HG02943 (cell line): ENCODE results near the gene VNN1.
"Not testable (repeated sequence)": the region's sequence is repeated elsewhere in the genome, so short reads cannot be mapped to it uniquely, and the experiment has no call there.

ENCODE experiments used
- ATAC-seq: cut with Tn5 transposase; IDR thresholded peaks from one replicate; pipeline ENCODE4 v1.9.1; 2021; ENCODE audit warnings: mild to moderate bottlenecking, low read depth, moderate library complexity; ENCODE audit not compliant: unreplicated experiment

The VNN1 gene

DNA sequence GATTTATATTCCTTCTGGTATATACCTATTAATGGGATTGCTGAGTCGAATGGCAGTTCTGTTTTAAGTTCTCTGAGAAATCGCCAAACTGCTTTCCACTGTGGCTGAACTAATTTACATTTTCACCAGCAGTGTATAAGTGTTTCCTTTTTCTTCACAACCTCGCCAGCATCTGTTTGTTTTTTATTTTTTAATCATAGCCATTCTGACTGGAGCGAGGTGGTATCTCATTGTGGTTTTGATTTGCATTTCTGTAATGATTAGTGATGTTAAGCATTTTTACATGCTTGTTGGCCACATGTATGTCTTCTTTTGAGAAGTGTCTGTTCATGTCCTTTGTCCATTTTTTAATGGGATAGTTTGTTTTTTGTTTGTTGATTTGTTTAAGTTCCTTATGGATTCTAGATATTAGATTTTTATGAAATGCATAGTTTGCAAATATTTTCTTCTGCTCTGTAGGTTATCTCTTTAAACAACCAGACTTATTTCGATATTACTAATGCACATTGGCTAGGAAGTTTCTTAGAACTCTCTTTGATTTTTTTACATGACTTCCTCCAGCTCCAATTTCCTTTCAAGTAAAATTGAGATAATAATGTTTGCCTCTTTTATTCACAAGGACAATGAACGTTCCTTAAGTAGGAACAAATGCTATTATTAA lies 12.2 kb upstream of the VNN1 start:
- peak; percentile 77 for ATAC-seq

GRCh38 chr6:132725471-132725870 lies 11.6 kb upstream of the VNN1 start:
- peak; percentile 13 for ATAC-seq

GRCh38 chr6:132719736-132720448 lies 6.0 kb upstream of the VNN1 start:
- ATAC-seq, result no peak

- ATAC-seq, result no peak
Observed at GRCh38 chr6:132715881-132716637, 2.2 kb upstream of the VNN1 start.

DNA sequence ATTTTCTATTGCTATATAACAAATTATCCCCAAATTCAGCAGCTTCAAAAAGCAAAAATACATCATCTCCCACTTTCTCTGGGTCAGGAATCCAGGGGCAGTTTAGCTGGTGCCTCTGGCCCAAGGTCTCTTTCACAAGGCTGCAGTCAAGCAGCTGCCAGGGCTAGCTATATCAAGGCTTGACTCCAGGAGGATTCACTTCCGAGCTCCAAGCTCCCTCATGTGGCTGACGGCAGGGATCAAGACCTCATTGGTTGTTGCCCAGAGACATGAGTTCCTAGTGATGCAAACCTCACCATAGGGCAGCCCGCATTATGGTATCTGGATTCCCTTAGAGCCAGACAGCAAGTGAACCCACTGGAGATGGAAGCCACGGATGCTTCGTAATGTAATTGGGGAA lies 1.3 kb upstream of the VNN1 start:
- ATAC-seq, result no peak

DNA sequence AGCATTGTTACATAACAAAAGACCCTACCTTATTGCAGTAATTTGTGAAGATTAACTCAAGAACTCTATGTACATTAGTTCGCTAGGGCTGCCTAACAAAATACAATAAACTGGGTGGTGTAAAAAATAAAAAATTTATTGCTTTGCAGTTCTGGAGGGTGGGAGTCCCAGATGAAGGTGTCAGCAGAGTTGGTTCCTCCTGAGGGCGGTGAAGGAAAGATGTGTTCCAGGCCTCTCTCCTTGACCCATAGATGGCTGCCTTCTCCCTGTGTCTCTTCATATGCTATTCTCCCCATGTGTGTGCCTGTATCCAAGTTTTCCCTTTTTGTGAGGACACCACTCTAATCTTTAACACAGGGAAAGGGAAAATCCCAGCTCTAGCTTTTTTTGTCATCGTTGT lies 305 bp upstream of the VNN1 start:
- no peak for ATAC-seq

DNA sequence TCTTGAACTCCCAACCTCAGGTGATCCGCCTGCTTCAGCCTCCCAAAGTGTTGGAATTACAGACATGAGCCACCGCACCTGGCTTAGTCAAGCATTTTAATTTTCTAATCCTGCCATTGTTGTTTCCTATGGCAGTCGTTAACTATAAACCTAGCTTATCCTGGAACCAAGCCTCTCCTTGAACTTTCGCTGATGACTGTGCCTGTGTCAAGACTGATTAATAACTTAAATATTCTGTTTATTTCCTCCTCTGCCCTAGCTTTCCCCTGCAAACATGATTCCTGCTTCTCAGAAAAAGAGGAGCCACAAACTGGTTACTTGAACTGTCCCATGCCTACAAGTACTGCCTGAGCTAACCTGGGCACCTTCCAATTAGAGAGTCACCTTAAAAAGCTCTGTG lies 1.5 kb downstream of the VNN1 start:
- ATAC-seq, result no peak

DNA sequence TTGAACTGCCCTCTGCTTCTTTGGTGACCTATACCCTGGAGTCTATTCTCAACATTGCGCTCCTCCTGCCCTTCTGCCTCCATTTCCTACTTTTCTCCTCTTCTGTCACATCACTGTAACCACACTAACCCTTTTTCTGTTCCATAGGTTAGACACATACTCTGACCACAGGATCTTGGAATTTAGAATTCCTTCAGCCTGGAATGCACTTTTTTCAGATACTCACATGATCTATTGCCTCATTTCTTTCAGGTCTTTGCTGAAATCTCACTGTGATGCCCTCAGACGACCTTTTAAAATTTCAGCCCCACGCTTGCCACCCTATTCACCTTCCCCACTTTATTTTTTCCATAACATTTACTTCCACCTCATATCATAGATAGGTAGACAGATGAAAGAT lies 5.1 kb downstream of the VNN1 start:
- ATAC-seq, result no peak

DNA sequence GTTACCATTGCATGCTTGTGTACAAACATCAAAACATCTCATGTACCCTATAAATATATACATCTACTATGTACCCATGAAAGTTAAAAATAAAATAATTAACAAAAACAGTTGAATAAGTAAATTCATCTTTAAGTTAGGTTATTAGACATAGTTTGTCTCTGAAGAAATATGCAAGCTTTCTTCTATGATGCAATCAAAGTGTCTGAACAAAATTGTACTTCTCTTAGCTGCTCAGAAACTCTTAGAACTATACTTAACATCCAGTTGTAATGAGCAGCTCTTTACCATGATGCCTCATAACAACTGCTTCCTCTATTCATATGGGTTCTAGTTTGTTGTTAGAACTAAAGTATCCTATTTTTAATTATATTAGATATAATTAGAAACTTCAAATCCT lies 5.9 kb downstream of the VNN1 start:
- ATAC-seq, result no peak

DNA sequence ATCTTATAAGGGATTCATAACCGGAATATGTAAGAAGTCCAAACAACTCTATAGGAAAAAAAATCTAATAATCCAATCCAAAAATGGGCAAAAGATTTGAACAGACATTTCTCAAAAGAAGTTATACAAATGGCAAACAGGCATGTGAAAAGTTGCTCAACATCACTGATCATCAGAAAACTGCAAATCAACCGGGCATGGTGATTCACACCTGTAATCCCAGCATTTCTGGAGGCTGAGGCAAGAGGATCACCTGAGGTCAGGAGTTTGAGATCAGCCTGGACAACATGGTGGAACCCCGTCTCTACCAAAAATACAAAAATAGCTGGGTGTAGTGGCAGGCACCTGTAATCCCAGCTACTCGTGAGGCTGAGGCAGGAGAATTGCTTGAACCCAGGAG lies 7.1 kb downstream of the VNN1 start:
- ATAC-seq, result not testable (repeated sequence)

DNA sequence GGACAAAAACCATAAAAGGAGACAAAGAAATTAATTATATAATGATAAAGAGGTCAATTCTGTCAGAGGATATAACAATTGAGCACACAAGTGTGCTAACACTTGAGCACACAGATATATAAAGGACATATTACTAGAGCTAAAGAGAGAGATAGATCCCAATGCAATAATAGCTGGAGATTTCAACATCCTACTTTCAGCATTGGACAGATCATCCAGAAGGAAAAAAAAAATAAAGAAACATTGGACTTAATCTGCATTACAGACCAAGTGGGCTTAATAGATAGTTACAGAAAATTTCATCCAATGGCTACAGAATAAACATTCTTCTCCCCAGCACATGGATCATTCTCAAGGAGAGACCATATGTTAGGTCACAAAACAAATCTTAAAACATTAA lies 9.9 kb downstream of the VNN1 start:
- ATAC-seq, result no peak

- no peak for ATAC-seq
Observed at GRCh38 chr6:132698608-132699007, 15.2 kb downstream of the VNN1 start.

DNA sequence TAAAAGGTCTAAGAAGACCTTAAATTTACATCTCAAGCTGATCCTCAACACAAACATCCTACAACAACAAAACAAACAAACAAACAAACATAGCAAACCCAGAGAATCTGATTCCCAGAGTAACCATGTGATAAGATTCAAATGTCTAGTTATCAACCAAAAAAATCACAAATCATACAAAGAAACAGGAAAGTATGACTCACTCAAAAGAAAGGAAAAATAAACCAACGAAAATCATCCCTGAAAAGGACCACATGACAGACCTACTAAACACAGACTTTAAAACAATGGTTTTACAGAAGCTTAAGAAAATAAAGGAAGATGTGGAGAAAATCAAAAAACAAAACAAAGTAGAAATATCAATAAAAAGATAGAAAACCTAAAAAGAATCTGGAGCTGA lies 18.1 kb downstream of the VNN1 start:
- no peak for ATAC-seq

GRCh38 chr6:132693478-132693877 lies 20.4 kb downstream of the VNN1 start:
- no peak for ATAC-seq

DNA sequence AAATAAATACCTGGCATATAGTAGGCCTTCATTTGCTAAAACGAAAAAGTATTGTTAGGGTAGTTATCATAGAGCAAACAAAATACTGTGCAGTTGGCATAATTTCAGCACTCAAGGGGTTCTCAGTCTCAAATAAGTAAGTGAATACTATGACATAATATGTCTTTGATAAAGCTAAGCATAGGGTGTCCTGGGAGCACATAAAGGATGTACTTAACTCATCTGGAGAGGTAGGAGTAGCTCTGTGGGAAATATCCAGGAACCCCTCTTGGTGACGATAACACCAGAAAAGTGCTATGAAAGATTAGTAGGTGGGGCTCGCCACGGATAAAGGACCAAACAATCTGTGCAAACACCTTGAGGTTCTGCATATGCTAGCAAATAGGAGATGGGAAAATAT lies 23.2 kb downstream of the VNN1 start:
- ATAC-seq, result no peak

DNA sequence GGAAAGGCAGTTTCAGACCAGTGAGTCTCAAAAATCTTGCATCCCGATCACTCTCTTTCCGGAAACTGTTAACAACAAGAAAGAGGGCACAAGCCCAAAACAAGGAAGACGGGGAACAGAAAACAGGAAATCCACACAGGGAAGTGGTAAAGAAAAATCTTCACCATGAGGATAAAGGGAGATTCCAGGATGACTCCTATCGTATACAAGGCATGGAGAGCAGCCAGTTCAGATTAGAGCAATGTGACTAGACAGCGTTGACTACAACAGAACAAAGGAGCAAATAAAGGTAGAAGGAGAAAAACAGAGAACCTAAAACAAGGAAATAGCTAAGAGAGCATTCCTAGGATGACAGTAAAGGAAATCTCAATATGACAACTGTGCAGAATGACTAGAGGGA lies 26.5 kb downstream of the VNN1 start:
- ATAC-seq, result no peak

GRCh38 chr6:132686531-132686930 lies 27.3 kb downstream of the VNN1 start:
- ATAC-seq, result no peak

DNA sequence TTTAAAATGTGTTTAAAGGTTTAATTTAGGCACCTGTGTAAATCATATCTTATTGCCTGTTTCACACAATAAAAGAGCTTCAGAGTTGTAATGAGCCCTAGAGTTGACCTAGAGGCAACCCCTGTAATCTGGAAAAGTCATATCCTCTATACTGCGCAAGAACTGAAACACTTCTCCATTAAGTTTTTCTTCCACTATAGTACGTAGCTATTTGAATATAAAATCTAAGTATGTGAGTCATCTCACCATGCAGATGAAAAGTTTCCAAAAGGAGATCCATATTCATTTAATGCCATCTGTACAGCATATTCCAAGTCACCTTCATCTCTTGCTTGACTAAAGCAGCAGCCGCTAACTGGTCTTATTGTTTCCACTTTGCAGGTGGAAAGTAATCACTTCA lies 28.8 kb downstream of the VNN1 start:
- ATAC-seq, result no peak

DNA sequence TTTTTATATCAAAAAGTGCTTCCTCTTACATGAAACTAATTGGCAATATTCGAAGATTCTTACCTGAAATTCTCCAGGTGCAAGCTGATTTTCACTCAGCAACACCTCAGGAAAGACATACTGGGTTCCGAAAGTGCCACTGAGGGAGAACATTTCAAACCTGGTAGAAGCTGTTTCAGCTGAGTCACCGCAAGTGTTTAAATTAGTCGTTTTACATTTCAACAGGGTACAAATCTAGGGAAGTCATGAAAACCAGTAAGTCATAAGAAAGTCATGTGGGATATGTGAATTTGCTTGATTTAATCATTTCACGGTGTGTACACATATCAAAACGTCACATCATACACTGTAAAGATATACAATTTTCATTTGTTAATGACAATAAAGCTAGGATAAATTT lies 29.6 kb downstream of the VNN1 start:
- no peak for ATAC-seq

- ATAC-seq, result no peak
Observed at GRCh38 chr6:132683543-132683942, 30.3 kb downstream of the VNN1 start.

GRCh38 chr6:132679094-132679493 lies 34.8 kb downstream of the VNN1 start:
- not testable (repeated sequence) for ATAC-seq

DNA sequence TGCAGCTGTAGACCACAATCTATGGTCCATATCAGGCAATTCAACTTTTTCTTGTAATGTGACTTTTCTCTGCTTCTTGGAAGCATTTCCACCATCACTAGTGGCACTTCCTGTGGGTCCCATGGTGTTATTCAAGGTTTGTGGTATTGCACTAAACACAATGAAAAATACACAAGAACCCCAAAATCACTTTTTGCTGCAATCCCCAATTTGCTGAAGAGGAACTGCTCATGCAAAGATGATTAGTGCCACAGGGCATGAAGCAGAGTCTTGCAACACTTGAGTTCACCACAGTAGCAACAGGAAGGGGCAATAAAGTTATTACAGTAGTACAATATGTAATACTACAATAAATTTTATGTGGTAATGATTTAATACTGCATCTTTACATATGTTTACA lies 38.1 kb downstream of the VNN1 start:
- ATAC-seq, result no peak
